ENCODE measurements around the gene RAC3.

Gene RAC3

GRCh38 chr17:82054351-82055022 lies 23.0 kb downstream of the RAC3 start:
- 94 to 97% methylated on average over 34 to 35 of the region's 38 CpGs for WGBS, 2 experiments (ENCODE audit: insufficient coverage in 2 of 2)
- peaks cover 70% of the 10 kb centered on the region for H3K36me3 ChIP-seq (ENCODE audit: control insufficient read depth, insufficient read depth, low read length)
- H3K27ac ChIP-seq (ENCODE audit: low read depth, low read length, severe bottlenecking), result no peak overlapping the region

GRCh38 chr17:82055023-82055964 lies 23.8 kb downstream of the RAC3 start:
- no peaks in the 10 kb centered on the region for H3K4me1 ChIP-seq (ENCODE audit: control insufficient read depth, insufficient read depth, low read length, poor library complexity, severe bottlenecking)
- no peak overlapping the region for H3K4me3 ChIP-seq (ENCODE audit: extremely low read depth, insufficient read depth, low read length, poor library complexity, severe bottlenecking)
- no peak overlapping the region for H3K27ac ChIP-seq (ENCODE audit: low read depth, low read length, severe bottlenecking)
- 91 to 95% methylated on average over 18 to 21 of the region's 26 CpGs for WGBS, 2 experiments (ENCODE audit: insufficient coverage in 2 of 2)
- H3K9me3 ChIP-seq (ENCODE audit: control insufficient read depth, low read length), result no peaks in the 10 kb centered on the region
- H3K36me3 ChIP-seq (ENCODE audit: control insufficient read depth, insufficient read depth, low read length), result peaks cover 68% of the 10 kb centered on the region

More at GRCh38 chr17:82054351-82055022, 23.0 kb downstream of the RAC3 start:
- Histone ChIP-seq H3K4me1 (ENCODE audit: control insufficient read depth, insufficient read depth, low read length, poor library complexity, severe bottlenecking) (no peaks in the 10 kb centered on the region), H3K4me3 (ENCODE audit: extremely low read depth, insufficient read depth, low read length, poor library complexity, severe bottlenecking) (no peak overlapping the region), H3K9me3 (ENCODE audit: control insufficient read depth, low read length) (no peaks in the 10 kb centered on the region)

GRCh38 chr17:82055965-82056728 lies 24.7 kb downstream of the RAC3 start:
- Histone ChIP-seq H3K9me3 (ENCODE audit: control insufficient read depth, low read length) (no peaks in the 10 kb centered on the region), H3K36me3 (ENCODE audit: control insufficient read depth, insufficient read depth, low read length) (peaks cover 73% of the 10 kb centered on the region), H3K4me3 (ENCODE audit: extremely low read depth, insufficient read depth, low read length, poor library complexity, severe bottlenecking) (no peak overlapping the region), H3K4me1 (ENCODE audit: control insufficient read depth, insufficient read depth, low read length, poor library complexity, severe bottlenecking) (no peaks in the 10 kb centered on the region), H3K27ac (ENCODE audit: low read depth, low read length, severe bottlenecking) (no peak overlapping the region)
- WGBS, 2 experiments (ENCODE audit: insufficient coverage in 2 of 2), result 95 to 97% methylated on average over 18 to 26 of the region's 28 CpGs

- 97 to 98% methylated on average over 18 to 29 of the region's 29 CpGs for WGBS, 2 experiments (ENCODE audit: insufficient coverage in 2 of 2)
Measured at GRCh38 chr17:82056729-82057621, 25.5 kb downstream of the RAC3 start.

GRCh38 chr17:82058230-82058854 lies 26.9 kb downstream of the RAC3 start:
- Histone ChIP-seq H3K36me3 (ENCODE audit: control insufficient read depth, insufficient read depth, low read length) (peaks cover 89% of the 10 kb centered on the region), H3K9me3 (ENCODE audit: control insufficient read depth, low read length) (no peaks in the 10 kb centered on the region), H3K4me1 (ENCODE audit: control insufficient read depth, insufficient read depth, low read length, poor library complexity, severe bottlenecking) (no peaks in the 10 kb centered on the region), H3K27ac (ENCODE audit: low read depth, low read length, severe bottlenecking) (no peak overlapping the region), H3K4me3 (ENCODE audit: extremely low read depth, insufficient read depth, low read length, poor library complexity, severe bottlenecking) (no peak overlapping the region)
- WGBS, 2 experiments (ENCODE audit: insufficient coverage in 2 of 2), result 85 to 89% methylated on average over 16 of the region's 17 CpGs

More at GRCh38 chr17:82056729-82057621, 25.5 kb downstream of the RAC3 start:
- Histone ChIP-seq H3K9me3 (ENCODE audit: control insufficient read depth, low read length) (no peaks in the 10 kb centered on the region), H3K36me3 (ENCODE audit: control insufficient read depth, insufficient read depth, low read length) (peaks cover 79% of the 10 kb centered on the region), H3K27ac (ENCODE audit: low read depth, low read length, severe bottlenecking) (no peak overlapping the region), H3K4me1 (ENCODE audit: control insufficient read depth, insufficient read depth, low read length, poor library complexity, severe bottlenecking) (no peaks in the 10 kb centered on the region), H3K4me3 (ENCODE audit: extremely low read depth, insufficient read depth, low read length, poor library complexity, severe bottlenecking) (no peak overlapping the region)

GRCh38 chr17:82058855-82059249 lies 27.4 kb downstream of the RAC3 start:
- Histone ChIP-seq H3K36me3 (ENCODE audit: control insufficient read depth, insufficient read depth, low read length) (peaks cover 85% of the 10 kb centered on the region), H3K9me3 (ENCODE audit: control insufficient read depth, low read length) (no peaks in the 10 kb centered on the region), H3K4me3 (ENCODE audit: extremely low read depth, insufficient read depth, low read length, poor library complexity, severe bottlenecking) (no peak overlapping the region), H3K27ac (ENCODE audit: low read depth, low read length, severe bottlenecking) (no peak overlapping the region), H3K4me1 (ENCODE audit: control insufficient read depth, insufficient read depth, low read length, poor library complexity, severe bottlenecking) (no peaks in the 10 kb centered on the region)
- WGBS, 2 experiments (ENCODE audit: insufficient coverage in 2 of 2), result 93 to 100% methylated on average over 9 to 10 of the region's 10 CpGs

- Histone ChIP-seq H3K27ac (ENCODE audit: low read depth, low read length, severe bottlenecking) (no peak overlapping the region), H3K9me3 (ENCODE audit: control insufficient read depth, low read length) (no peaks in the 10 kb centered on the region), H3K4me3 (ENCODE audit: extremely low read depth, insufficient read depth, low read length, poor library complexity, severe bottlenecking) (no peak overlapping the region), H3K36me3 (ENCODE audit: control insufficient read depth, insufficient read depth, low read length) (peaks cover 80% of the 10 kb centered on the region), H3K4me1 (ENCODE audit: control insufficient read depth, insufficient read depth, low read length, poor library complexity, severe bottlenecking) (peaks cover 2% of the 10 kb centered on the region)
- WGBS, 2 experiments (ENCODE audit: insufficient coverage in 2 of 2), result 94 to 97% methylated on average over 17 to 18 of the region's 19 CpGs
Measured at GRCh38 chr17:82059272-82060000, 28.0 kb downstream of the RAC3 start.

- Histone ChIP-seq H3K4me3 (ENCODE audit: extremely low read depth, insufficient read depth, low read length, poor library complexity, severe bottlenecking) (no peak overlapping the region), H3K36me3 (ENCODE audit: control insufficient read depth, insufficient read depth, low read length) (peaks cover 74% of the 10 kb centered on the region), H3K4me1 (ENCODE audit: control insufficient read depth, insufficient read depth, low read length, poor library complexity, severe bottlenecking) (peaks cover 5% of the 10 kb centered on the region), H3K27ac (ENCODE audit: low read depth, low read length, severe bottlenecking) (no peak overlapping the region), H3K9me3 (ENCODE audit: control insufficient read depth, low read length) (no peaks in the 10 kb centered on the region)
- 94 to 95% methylated on average over 11 to 16 of the region's 16 CpGs for WGBS, 2 experiments (ENCODE audit: insufficient coverage in 2 of 2)
Measured at GRCh38 chr17:82060001-82060380, 28.5 kb downstream of the RAC3 start.

- H3K9me3 ChIP-seq (ENCODE audit: control insufficient read depth, low read length), result no peaks in the 10 kb centered on the region
- peaks cover 5% of the 10 kb centered on the region for H3K4me1 ChIP-seq (ENCODE audit: control insufficient read depth, insufficient read depth, low read length, poor library complexity, severe bottlenecking)
- no peak overlapping the region for H3K27ac ChIP-seq (ENCODE audit: low read depth, low read length, severe bottlenecking)
- WGBS, 2 experiments (ENCODE audit: insufficient coverage in 2 of 2), result 92 to 95% methylated on average over 11 to 14 of the region's 14 CpGs
- no peak overlapping the region for H3K4me3 ChIP-seq (ENCODE audit: extremely low read depth, insufficient read depth, low read length, poor library complexity, severe bottlenecking)
- H3K36me3 ChIP-seq (ENCODE audit: control insufficient read depth, insufficient read depth, low read length), result peaks cover 69% of the 10 kb centered on the region
Measured at GRCh38 chr17:82060614-82061013, 29.1 kb downstream of the RAC3 start.

Measured in mesodermal cell (in vitro differentiated cells).